Natural killer cell (primary cell): ENCODE measurements around the gene FAM222B. TPM values are rescaled to one million over a fixed set of nuclear protein-coding genes. Genes with fewer than 3 reads are reported as not detected.

Experiments
- ATAC-seq, 3 donors: fragments of 150-1000 bp in 2 of 3; fragments of 200-7000 bp in 1 of 3; cut with Tn5 transposase; 1 replicate in 1 of 3; 2 replicates in 2 of 3; pipeline ENCODE4 v1.10.0; 2021; ENCODE audit warnings: mild to moderate bottlenecking in 2 of 3, moderate library complexity in 2 of 3
- DNase-seq, 2 donors: peaks; one replicate each; pipeline versions ENCODE4 v3.0.0 to v3.0.0-alpha.2; 2013 to 2021; ENCODE audit warnings: mixed read lengths in 1 of 2
- H3K27ac ChIP-seq: one replicate; pipeline ENCODE4 v1.5.1; 2013; ENCODE audit warnings: mild to moderate bottlenecking, low read length
- H3K27me3 ChIP-seq: one replicate; pipeline ENCODE4 v1.6.1; 2013; ENCODE audit warnings: low read length; ENCODE audit not compliant: control insufficient read depth, insufficient read depth
- H3K36me3 ChIP-seq: one replicate; pipeline ENCODE4 v1.6.1; 2013; ENCODE audit warnings: low read length; ENCODE audit not compliant: control insufficient read depth, insufficient read depth
- H3K4me1 ChIP-seq: one replicate; pipeline ENCODE4 v1.6.1; 2013; ENCODE audit warnings: low read length; ENCODE audit not compliant: control insufficient read depth, insufficient read depth
- H3K4me3 ChIP-seq: one replicate; pipeline ENCODE4 v1.5.1; 2013; ENCODE audit warnings: low read length
- H3K9me3 ChIP-seq: one replicate; pipeline ENCODE4 v1.6.1; 2013; ENCODE audit warnings: low read length; ENCODE audit not compliant: control insufficient read depth, insufficient read depth
- H3K27ac Mint-ChIP-seq, 2 donors: one replicate each; pipeline ENCODE4 v1.8.0; 2022; ENCODE audit warnings: mild to moderate bottlenecking in 2 of 2, mixed read lengths in 2 of 2, moderate library complexity in 1 of 2
- H3K27me3 Mint-ChIP-seq, 2 donors: one replicate each; pipeline ENCODE4 v1.8.0; 2022; ENCODE audit warnings: low read depth in 2 of 2, mixed read lengths in 2 of 2
- H3K36me3 Mint-ChIP-seq: one replicate; pipeline ENCODE4 v1.8.0; 2022; ENCODE audit warnings: mixed read lengths
- H3K4me1 Mint-ChIP-seq, 2 donors: one replicate each; pipeline ENCODE4 v1.8.0; 2022; ENCODE audit warnings: mixed read lengths in 2 of 2
- H3K4me3 Mint-ChIP-seq: one replicate; pipeline ENCODE4 v1.8.0; 2022; ENCODE audit warnings: mild to moderate bottlenecking, moderate library complexity, mixed read lengths
- H3K9me3 Mint-ChIP-seq, 2 donors: one replicate each; pipeline ENCODE4 v1.8.0; 2022; ENCODE audit warnings: mixed read lengths in 2 of 2
- CTCF ChIP-seq: fragments of 200-600 bp; IDR thresholded peaks from one replicate; pipeline ENCODE4 v1.8.0; 2022; ENCODE audit warnings: antibody characterized with exemption
- WGBS: methylation state at CpG from one replicate; pipeline ENCODE4 v1.1.7; 2013; ENCODE audit warnings: missing lambda C conversion rate; ENCODE audit not compliant: insufficient coverage; 5-methylcytosine and 5-hydroxymethylcytosine counted together
- intact Hi-C: fragments of 100-400 bp; cut with micrococcal nuclease; formaldehyde crosslinking; loops from one replicate; pipeline ENCODE4 v1.14.2; 2022
- total RNA-seq, 4 donors: library from RNA; stranded (reverse); fragments of 120-200 nt in 1 of 4; gene quantifications; one replicate each; pipeline versions ENCODE4 v1.2.3 to v1.2.4, GENCODE V29; 2013 to 2022

The FAM222B gene
- total RNA-seq, 3 donors from 2014 or later (not counting 1 experiment from before 2014, with no cell fraction given) = 16.9 to 26.0 (median 20.0) TPM

DNA sequence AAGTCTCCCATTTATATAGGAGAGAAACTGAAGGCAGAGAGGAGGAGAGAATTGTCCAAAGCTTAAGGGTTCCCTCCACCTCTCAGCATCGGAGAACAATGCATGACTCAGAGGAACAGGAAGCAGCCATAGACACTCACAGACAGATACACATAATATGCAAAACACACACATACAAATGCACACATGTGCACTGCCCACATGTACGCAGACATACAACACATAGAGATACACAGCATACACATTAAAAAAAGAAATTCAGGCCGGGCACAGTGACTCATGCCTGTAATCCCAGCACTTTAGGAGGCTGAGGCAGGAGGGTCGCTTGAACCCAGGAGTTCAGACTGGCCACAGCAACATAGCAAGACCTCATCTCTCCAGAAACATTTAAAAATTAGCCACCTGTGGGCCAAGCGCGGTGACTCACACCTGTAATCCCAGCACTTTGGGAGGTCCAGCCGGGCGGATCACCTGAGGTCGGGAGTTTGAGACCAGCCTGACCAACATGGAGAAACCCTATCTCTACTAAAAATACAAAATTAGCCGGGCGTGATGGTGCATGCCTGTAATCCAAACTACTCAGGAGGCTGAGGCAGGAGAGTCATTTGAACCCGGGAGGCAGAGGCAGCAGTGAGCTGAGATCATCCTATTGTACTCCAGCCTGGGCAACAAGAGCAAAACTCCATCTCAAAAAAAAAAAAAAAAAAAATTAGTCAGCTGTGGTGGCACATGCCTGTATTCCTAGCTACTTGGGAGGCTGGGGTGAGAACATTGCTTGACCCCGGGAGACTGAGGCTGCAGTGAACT, 23.6 kb upstream of the FAM222B start:
- no peaks in the 10 kb centered on the region for H3K27me3 Mint-ChIP-seq
- intact Hi-C loops = no loop called here
- Histone ChIP-seq H3K4me1 (peaks cover 8% of the 10 kb centered on the region), H3K36me3 (no peaks in the 10 kb centered on the region), H3K9me3 (no peaks in the 10 kb centered on the region), H3K4me3 (no peak overlapping the region), H3K27me3 (no peaks in the 10 kb centered on the region), H3K27ac (no peak overlapping the region)
- peaks cover 4% of the 10 kb centered on the region in 2 donors for H3K4me1 Mint-ChIP-seq
- DNase-seq (no peak), ATAC-seq (no peak)
- WGBS = 86% methylated on average over 13 of the region's 13 CpGs
- no peak overlapping the region for H3K27ac Mint-ChIP-seq
- no peak for TF ChIP-seq CTCF
- H3K4me3 Mint-ChIP-seq = no peak overlapping the region
- H3K9me3 Mint-ChIP-seq = no peaks in the 10 kb centered on the region
- no peaks in the 10 kb centered on the region for H3K36me3 Mint-ChIP-seq

- H3K27ac ChIP-seq = no peak overlapping the region
- TF ChIP-seq CTCF = no peak
- no peaks in the 10 kb centered on the region for H3K27me3 ChIP-seq
- Mint-ChIP-seq H3K9me3 (no peaks in the 10 kb centered on the region), H3K27ac (no peak overlapping the region), H3K36me3 (no peaks in the 10 kb centered on the region), H3K27me3 (no peaks in the 10 kb centered on the region), H3K4me1 (no peaks in the 10 kb centered on the region), H3K4me3 (no peak overlapping the region)
- H3K4me3 ChIP-seq = no peak overlapping the region
- no peaks in the 10 kb centered on the region for H3K4me1 ChIP-seq
- WGBS = 88% methylated on average over 11 of the region's 11 CpGs
- peaks cover 6% of the 10 kb centered on the region for H3K36me3 ChIP-seq
- intact Hi-C loops = no loop called here
- no peak for ATAC-seq
- no peak for DNase-seq
- H3K9me3 ChIP-seq = no peaks in the 10 kb centered on the region
Measured at GRCh38 chr17:28864991-28865849, 22.6 kb upstream of the FAM222B start.

- no peak overlapping the region for H3K27ac ChIP-seq
- no peaks in the 10 kb centered on the region for H3K27me3 ChIP-seq
- ATAC-seq = no peak
- intact Hi-C loops = no loop called here
- no peaks in the 10 kb centered on the region for H3K9me3 ChIP-seq
- Mint-ChIP-seq H3K4me3 (no peak overlapping the region), H3K36me3 (no peaks in the 10 kb centered on the region), H3K27ac (no peak overlapping the region), H3K9me3 (no peaks in the 10 kb centered on the region), H3K27me3 (no peaks in the 10 kb centered on the region), H3K4me1 (no peaks in the 10 kb centered on the region)
- WGBS = 86% methylated on average over 1 of the region's 1 CpG
- no peak overlapping the region for H3K4me3 ChIP-seq
- DNase-seq = no peak
- TF ChIP-seq CTCF = no peak
- peaks cover 12% of the 10 kb centered on the region for H3K36me3 ChIP-seq
- no peaks in the 10 kb centered on the region for H3K4me1 ChIP-seq
Measured at GRCh38 chr17:28863953-28864352, 21.4 kb upstream of the FAM222B start.
